ENCODE measurements around the gene ARVCF.
A peak's percentile ranks its signal among the peaks of the same experiment; 100 is the strongest.
"Not testable (repeated sequence)": the region's sequence is repeated elsewhere in the genome, so short reads cannot be mapped to it uniquely, and the experiment has no call there.

Gene ARVCF

DNA sequence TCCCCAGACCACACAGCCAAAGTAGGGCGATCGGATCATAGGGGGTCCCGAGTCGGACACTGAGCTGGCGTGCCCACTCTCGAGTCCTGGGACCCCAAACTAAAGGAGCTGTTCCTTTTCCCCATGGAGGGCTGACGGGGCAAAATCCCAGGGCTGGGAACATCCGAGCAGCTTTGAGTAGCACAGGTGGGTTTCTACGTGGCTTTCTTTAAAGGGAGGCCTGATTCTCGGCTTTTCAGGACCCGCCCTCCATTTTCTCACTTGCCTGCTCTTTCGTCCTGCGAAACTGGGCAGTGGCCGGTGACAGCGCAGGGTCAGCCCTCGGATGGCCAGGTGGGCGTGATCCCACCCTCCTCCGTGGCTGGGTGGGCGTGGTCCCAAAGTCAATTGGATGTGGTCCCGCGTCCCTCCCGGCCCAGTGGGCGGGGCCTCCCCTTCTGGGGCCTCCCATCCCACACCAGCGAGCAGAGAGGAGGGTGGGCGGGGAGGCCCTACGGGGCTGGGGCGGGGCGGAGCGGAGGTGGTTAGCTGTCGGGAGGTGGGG is 57.5 kb downstream of the ARVCF start:
- no peak for DNase-seq

DNA sequence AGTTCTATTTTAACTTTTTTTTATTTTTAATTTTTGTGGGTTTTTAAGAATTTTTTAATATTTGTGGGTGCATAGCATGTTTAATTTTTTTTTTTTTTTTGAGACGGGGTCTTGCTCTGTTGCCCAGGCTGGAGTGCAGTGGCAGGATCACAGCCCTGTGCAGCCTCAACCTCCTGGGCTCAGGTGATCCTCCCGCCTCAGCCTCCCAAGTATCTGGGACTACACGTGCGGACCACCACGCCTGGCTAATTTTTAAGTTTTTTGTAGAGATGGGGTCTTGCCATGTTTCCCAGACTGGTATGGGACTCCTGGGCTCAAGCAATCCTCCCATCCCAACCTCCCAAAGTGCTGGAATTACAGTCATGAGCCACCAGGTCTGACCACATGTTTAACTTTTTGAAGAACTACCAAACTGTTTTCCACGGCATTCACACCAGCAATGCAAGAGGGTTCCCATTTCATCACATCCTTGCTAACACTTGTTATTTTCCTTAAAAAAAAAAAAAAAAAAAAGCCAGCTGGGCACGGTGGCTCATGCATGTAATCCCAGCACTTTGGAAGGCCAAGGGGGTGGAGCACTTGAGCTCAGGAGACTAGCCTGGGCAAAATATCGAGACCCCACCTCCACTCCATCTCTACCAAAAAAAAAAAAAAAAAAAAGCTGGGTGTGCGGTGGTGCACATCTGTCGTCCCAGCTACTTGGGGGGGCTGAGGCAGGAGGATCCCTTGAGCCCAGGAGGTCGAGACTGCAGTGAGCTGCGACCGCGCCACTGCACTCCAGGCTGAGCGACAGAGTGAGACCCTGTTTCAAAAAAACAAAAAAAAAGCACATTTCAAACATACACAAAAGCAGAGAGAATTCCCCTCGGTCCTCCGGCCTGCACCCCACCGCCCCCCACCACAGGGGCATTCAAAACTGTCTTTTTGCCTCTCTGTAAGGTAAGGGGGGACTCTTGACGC is 58.3 kb downstream of the ARVCF start:
- DNase-seq = peak in 1 of 2 experiments; percentile 24

DNA sequence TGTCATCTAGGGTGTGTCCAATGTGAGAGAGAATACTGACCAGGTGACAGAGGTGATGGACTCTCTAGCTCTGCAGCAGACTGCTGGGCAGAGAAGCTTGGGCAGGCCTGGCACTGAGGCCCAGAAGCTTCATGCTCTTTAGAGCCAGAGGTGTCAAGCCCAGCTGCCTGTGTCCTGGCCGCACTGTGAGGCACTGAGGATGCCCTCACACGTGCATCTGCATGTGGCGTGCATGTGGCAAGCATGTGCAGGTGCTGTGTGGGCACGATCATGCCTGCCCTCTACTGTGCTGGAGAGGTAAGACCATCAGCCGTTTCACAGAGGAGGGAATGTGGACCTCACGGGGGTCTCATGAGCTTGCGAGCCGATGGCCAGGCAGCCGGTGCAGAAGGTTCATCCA is 59.2 kb downstream of the ARVCF start:
- DNase-seq = no peak

DNA sequence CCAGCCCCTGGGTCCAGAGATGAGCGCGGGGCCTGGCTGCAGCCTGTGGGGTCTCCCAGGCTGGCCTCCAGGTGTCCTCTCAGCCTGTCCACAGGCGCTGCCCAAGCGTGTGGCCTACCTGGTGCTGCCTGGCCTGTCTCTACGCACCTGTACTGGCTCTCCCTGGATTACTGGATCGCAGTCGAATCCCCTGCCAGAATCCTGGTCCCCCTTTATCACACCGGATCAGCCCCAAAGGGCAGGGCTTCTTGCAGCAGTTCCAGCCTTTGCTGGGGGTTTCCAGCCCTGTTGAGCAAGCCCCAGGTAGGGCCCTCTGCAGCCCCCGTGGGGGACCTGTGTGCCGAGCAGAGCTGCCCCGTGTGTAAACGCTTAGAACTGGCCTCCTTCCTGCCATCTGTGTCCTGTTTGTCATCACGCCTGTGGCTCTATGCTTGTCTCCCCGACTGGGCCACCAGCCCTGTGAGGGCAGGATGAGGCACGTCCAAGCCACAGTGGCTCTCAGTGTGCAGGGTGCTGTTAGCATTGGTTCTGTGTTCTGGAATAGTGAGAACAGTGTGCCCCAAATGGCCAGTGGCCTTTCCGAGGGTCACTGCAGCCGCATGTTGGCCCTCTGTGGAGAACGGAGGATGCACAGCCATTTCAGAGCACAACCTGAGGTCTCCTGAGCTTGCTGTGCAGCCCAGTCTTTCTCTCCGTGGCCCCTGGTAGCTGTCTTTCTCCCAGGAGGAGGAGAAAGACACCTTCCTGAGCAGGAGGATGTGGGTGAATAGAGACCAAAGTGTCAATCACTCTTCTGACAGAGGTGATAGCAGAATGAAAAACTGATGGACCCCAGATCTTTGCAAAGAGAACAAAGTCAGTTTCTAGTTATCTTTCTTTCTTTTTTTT is 61.1 kb downstream of the ARVCF start:
- no peak for DNase-seq

DNA sequence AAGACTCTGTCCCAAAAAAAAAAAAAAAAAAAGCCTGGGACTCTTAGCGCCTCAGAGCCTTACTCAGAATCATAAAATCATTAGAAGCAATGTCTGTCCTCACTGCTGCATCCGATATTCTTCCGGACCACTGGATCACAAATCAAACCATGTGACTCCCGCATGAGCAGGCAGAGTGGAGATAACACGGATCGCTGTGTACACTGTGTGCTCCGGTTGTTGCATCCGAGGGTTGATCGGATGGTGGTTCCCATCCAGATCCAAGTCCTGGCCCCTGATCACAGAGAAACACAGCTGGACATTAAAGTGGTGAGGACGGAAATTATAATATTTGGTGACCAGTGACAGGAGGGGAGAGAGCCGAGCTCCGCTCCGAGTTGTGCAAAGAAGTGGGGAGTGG is 65.3 kb downstream of the ARVCF start:
- DNase-seq = no peak

DNA sequence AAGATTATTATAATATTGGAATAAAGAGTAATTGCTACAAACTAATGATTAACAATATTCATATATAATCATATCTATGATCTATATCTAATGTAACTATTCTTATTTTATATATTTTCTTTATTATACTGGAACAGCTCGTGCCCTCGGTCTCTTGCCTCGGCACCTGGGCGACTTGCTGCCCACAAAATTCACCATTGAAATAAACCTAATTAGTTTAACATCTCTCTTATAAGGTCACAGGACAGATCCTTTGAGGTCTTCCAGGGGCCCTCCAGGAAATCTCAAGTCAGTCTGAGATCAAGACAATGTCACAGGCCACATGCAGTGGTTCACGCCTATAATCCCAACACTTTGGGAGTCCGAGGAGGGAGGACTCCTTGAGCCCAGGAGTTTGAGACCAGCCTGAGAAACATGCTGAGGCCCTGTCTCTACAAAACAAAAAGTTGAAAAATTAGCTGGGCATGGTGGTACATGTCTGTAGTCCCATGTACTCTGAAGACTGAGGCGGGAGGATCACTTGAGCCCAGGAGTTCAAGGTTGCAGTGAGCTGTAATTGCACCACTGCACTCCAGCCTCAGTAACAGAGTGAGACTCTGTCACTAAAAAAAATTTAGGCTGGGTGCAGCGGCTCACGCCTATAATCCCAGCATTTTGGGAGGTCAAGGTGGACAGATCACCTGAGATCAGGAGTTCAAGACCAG is 68.4 kb downstream of the ARVCF start:
- no peak for DNase-seq

DNA sequence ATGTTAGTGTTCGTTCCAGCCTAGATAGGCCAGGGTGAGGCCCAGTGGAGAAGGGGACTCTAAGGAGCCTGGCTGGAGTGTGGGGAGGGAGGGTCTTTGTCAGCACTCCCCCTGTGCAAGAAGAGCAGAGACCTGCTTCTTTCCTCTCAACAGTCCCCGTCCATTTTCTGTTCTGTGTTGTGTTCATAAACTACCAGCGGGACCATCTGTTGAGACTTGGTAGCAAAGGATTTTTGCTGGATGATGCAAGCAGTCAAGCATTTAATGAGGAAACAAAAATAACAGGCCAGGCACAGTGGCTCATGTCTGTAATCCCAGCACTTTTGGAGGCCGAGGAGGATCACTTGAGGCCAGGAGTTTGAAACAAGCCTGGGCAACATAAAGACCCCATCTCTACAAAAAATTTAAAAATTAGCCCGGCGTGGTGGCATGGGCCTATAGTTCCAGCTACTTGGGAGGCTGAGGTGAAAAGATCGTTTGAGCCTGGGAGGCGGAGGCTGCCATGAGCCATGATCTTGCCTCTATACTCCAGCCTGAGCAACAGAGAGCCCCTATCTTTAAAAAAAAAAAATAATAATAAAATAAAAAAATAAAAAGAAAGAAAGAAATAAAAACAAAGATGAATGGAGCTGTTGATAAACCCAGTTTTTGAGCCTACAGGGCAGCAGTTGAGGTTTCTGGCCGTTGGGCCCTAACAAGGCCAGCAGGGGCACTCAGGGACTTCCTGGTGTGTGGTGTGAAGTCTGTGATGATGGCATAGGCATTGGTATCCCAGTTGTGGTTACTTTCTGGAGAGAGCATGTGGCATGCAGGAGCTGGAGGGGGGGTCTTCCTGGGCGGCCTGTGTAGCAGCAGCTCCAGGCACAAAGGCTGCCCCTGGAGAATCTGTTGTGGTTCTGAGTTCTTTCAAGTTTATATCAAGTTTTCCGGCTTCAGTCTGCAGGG is 73.3 kb downstream of the ARVCF start:
- DNase-seq = peak; percentile 64 to 83

DNA sequence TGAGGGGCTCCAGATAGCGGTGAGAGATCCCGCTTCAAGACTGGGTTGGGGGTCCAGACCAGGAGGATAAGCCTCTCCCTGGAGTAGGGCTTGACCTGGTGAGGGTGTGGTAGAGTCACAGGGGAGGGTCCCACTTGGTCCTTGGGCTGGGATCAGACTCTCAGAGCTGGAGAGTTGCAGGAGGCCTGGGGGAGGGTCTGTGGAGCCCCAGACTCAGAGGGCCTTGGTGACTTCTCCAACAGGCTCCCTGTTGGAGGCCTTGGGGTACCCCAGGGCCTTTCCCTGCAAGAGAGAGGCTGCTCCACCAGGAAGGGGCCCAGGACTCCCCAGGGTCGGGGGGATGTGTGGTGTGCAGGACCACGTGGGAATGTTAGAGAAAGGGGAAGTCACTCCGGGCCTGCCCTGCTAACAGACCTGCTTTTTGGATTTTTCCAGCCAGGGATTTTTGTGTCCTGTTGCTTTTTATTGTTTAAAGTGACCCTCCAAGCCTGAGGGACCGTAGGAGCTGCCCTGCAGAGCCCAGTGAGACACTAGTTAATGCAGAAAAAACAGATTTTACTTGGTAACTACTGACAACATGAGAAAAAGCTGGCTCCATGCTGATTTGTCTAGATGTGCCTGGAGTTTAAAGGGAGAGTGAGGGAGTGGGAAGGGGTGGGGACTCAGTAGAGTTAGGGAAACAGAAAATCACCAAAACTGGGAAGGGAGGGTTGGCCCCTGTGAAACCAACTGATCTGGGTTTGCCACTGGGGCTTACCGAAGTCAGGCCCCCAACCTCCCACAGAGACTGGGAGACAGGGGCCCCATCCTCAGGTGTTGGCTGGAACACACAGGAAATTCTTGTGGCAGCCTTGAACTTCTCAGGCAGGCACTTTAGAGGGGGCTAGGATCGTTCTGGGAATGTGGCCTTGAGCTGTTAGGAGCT is 74.2 kb downstream of the ARVCF start:
- DNase-seq = peak; percentile 25 to 43

DNA sequence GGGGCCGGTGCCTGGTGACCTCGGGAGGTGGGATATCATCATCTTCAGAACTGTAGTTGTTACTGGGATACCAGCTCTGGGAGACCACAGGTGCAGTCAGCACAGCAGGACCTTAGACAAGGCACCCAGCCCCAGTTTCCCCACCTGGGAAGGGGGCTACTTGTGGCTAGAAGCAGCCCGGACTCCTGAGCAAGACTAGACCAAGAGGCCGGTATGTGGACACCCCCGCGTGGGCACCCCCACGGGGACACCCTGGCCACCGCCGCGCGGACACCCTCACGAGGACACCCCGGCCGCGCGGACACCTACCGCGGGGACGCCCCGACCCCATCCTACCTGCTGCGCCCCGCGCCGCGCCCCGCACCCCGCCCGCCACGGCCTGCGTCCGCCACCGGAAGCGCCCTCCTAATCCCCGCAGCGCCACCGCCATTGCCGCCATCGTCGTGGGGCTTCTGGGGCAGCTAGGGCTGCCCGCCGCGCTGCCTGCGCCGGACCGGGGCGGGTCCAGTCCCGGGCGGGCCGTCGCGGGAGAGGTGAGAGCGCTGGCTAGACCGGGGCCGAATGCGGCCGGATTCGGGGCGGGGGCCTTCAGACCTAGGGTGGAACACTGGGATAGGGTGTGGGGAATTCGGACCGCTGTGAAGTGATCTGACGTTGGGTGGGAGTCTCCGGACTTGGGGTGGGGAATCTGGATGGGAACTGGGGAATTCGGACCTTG is 75.1 kb downstream of the ARVCF start, which contains the start of the genes COMT and TXNRD2:
COMT (plus strand) TSS at position 408 of the 718 bp plus-strand sequence. CDS start 20,755 bp downstream, outside the sequence.
TXNRD2 (minus strand) TSS at position 454 of the 718 bp plus-strand sequence; CDS start at position 439, 15 bp downstream.
- DNase-seq = peak in 1 of 2 experiments; percentile 62

DNA sequence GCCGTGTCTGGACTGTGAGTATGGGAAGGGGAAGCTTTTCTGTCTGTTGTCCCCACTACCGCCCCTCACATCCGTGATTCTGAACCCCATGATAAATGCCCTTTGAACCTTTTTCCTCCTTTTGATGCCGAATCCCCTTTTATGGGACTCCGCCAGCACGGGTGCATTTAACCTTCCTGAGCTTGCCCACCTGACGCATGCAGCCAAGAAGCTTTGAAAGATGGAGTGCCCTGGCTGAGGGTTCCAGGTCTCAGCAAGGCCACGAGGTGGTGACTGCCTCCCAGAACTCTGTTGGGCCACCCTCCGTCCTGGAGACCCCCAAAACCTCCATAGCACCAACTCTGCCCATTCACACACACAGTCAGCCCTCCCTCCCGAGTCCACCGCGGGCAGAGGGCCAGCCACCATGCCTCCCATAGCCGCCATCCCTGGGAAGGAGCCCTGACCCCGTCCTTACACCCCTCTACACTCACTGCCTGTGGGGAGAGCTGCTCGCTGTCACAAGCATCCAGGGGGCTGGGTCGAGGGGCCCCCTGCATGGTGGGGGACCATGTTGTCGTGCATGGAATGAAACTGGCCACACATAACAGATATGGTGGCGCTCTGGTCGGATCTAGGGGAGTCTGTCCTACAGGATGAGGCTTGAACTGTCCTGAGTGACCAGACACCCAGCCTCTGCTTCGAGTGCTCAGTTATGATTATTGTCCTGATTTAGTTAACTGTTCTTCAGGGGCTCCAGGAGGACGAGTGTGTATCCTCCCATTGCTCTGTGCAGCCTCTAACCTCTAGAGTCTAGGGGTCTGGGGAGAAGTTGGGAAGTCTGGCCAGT is 75.9 kb downstream of the ARVCF start:
- no peak for DNase-seq

DNA sequence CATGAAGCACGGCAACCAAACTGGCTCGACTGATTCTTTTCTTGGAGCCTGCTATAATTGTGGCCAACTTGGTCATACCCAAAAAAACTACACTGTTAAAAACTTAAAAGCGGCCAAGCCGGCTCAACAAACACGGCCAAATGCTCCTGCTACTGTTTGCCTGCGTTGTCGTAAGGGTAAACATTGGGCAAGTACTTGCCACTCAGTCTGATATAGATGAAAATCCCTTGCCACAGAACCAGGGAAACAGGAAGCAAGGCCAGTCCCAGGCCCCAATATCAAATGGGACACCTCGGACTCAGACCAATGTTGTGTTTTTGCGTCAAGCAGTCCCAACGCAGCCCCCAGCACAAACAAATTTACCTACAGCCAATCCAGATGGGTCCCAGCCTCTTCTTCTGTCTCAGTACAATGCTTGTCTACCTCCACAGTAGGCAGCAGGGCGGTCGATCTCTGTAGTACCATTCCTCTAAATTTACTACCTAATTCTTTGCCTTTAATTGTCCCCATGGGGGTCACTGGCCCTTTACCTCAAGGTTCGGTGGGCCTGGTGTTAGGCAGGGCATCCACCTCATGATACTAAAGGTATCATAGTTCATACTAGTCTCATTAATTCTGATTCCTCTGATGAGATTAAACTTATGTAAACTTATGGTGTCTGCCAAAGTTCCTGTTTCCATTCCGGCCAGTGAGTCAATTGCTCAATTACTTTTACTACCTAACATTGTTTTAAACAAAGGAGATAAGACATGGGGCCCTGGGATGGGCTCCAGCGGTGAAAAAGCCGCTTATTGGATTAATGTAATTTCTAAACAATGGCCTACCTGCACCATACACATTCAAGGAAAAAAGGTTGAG is 78.8 kb downstream of the ARVCF start:
- no peak for DNase-seq

DNA sequence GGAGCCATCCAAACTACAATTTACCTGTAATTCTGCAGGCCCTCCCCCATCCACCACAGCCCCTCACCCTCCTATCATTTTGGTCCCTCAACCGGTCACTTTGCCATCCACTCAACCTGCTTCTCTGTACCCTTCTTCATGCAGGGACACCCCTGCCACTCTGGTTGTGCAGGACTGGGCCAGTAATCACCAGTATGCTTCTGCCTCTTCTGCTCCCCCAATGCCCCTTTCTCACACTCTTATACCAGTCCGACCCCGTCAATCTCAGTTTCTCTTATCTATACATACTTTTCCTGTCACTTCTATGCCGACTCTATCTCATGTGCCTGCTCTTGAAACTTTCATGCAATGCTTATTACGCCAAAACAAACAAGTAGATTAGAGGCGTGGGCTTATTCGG is 80.1 kb downstream of the ARVCF start:
- no peak for DNase-seq

DNA sequence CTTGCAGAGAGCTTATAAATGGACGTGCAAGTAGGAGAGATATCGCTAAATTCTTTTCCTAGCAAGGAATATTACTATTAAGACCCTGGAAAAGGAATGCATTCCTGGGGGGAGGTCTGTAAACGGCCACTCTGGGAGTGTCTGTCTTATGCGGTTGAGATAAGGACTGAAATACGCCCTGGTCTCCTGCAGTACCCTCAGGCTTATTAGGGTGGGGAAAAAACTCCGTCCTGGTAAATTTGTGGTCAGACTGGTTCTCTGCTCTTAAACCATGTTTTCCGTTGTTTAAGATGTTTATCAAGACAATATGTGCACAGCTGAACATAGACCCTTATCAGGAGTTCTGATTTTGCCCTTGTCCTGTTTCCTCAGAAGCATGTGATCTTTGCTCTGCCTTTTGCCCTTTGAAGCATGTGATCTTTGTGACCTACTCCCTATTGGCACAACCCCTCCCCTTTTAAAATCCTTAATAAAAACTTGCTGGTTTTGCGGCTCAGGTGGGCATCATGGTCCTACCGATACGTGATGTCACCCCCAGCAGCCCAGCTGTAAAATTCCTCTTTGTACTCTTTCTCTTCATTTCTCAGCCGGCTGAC is 81.4 kb downstream of the ARVCF start:
- DNase-seq = not testable (repeated sequence)

DNA sequence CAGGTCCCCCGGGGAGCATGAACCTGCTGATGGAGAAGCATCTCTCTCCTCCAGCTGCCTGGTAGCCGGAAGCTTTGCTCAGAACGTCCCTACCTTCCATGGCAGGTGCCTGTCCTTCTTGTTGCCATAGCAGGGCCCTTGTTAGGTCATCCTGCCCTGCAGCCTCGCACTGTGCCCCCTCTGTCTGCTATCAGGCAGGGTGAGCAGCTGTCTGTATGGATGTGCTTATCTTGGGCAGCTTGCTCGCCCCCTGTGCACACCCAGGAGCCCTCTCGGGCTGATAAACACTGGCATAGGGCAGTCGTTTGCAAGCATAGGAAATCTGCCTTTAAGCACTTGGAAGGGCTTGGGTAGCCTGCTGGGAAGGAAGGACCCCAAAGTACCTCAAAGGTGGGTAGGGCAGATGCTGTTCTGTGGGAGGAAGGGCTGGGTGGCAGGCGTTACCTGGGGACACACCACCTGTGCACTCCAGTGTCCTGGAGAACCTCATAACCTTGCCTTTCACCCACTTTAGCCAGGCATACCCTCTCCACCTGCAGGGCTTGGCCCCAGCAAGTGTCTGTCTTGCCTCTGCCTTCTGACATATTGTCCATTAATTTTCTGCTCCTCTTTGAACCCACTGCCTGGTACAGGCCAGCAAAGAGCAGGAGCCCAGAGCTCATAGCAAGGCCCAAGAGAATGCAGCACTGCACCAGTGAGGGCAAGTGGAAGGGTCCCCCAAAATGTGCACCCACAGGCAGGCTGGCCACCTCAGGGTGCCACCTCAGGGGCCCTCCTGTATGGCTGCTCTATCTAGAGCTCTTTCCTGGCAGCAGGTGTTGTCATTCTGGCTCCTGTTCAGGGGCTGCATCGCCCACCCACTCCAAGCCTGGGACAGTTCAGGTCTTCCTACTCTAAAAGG is 83.0 kb downstream of the ARVCF start:
- no peak for DNase-seq

DNA sequence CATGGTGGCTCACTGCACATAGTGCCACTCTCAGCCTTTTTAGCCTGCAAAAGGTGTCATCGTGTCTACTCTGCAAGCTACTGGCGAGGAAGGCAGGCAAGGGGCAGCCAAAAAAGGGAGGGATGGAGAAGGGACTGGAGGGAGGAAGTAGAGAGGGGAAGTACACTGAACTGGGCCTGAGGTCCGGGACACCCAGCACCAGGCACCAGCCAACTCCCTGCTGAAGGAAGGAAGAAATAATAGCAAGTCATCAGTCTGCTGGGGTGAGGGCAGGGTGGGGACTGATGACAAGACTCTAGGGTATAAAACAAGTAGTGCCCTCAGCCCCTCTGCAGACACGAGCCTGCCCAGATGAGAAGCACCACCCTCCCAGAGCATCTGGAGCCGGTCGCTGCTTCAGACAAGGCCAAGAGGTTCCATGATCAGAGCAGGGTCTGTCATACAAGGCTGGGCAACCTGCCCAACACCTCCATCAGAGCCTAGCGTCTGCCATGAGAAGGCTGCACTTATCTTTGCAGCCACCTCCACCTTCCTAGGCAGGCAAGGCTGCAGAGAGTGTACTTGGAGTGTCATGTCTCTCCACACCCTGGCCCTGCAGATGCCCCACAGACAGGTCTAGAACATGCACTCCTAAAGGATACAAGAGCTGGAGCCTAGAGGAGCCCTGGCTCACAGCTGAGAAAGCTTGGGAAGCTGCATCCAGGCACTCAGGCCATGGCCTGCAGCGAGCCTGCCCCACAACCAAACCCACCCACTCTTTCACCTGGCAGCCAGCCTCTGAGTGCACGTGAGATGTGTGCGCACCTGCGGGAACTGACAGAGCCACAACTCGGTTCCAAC is 84.0 kb downstream of the ARVCF start:
- no peak for DNase-seq
